Lung (tissue), 12 donors: ENCODE results near the gene YBX2. TPM values are rescaled to one million over a fixed set of nuclear protein-coding genes. Genes with fewer than 3 reads are reported as not detected.
A peak's percentile ranks its signal among the peaks of the same experiment; 100 is the strongest.

ENCODE experiments used
- ATAC-seq: fragments of 200-7000 bp; cut with Tn5 transposase; one replicate; pipeline ENCODE4 v1.9.1; 2020; ENCODE audit warnings: moderate number of reproducible peaks; ENCODE audit not compliant: insufficient read depth, low FRiP score
- DNase-seq, 3 donors: peaks; one replicate each; pipeline ENCODE4 v3.0.0-alpha.2; 2013 to 2017
- H3K27ac ChIP-seq, 2 donors: one replicate each; pipeline ENCODE4 v1.5.1; 2013; ENCODE audit warnings: mild to moderate bottlenecking in 2 of 2, moderate library complexity in 2 of 2, control low read depth in 1 of 2, inconsistent platforms in 1 of 2, low read depth in 1 of 2, low read length in 1 of 2
- H3K27me3 ChIP-seq, 3 donors: one replicate each; pipeline ENCODE4 v1.5.1; 2013; ENCODE audit warnings: low read length in 2 of 3; ENCODE audit not compliant: control insufficient read depth in 3 of 3, insufficient read depth in 3 of 3
- H3K36me3 ChIP-seq, 4 donors: one replicate each; pipeline ENCODE4 v1.5.1; 2013; ENCODE audit warnings: low read length in 4 of 4, mild to moderate bottlenecking in 1 of 4, moderate library complexity in 1 of 4; ENCODE audit not compliant: control insufficient read depth in 4 of 4, insufficient read depth in 4 of 4
- H3K4me1 ChIP-seq, 5 donors: one replicate each; pipeline ENCODE4 v1.5.1; 2013; ENCODE audit warnings: low read length in 5 of 5, mild to moderate bottlenecking in 2 of 5, moderate library complexity in 1 of 5; ENCODE audit not compliant: control insufficient read depth in 5 of 5, insufficient read depth in 5 of 5
- H3K4me3 ChIP-seq: one replicate; pipeline ENCODE4 v1.5.1; 2013; ENCODE audit warnings: mild to moderate bottlenecking, control low read depth, moderate library complexity
- H3K9ac ChIP-seq, 2 donors: one replicate each; pipeline ENCODE4 v1.5.1; 2013; ENCODE audit warnings: low read length in 2 of 2, control low read depth in 1 of 2; ENCODE audit not compliant: insufficient read depth in 1 of 2
- H3K9me3 ChIP-seq, 4 donors: one replicate each; pipeline ENCODE4 v1.5.1; 2013; ENCODE audit warnings: low read length in 3 of 4, mild to moderate bottlenecking in 1 of 4, moderate library complexity in 1 of 4; ENCODE audit not compliant: control insufficient read depth in 4 of 4, insufficient read depth in 3 of 4
- WGBS, 2 donors: extraction: QIAGEN DNeasy Blood & Tissue Kit; methylation state at CpG; one replicate each; pipeline ENCODE4 v1.1.7; 2013; 5-methylcytosine and 5-hydroxymethylcytosine counted together
- polyA plus RNA-seq, 2 donors: library from polyadenylated mRNA; stranded (reverse); fragments of 200-250 nt; gene quantifications; one replicate each; pipeline ENCODE4 v1.2.1, GENCODE V29; 2013
- total RNA-seq, 2 donors: library from RNA; depleted of rRNA in 1 of 2; stranded (reverse); fragments of >200 nt in 1 of 2; gene quantifications; one replicate each; pipeline ENCODE4 v1.2.1, GENCODE V29; 2014 to 2021
- TF ChIP-seq, protein P1 (sequence below): IDR thresholded peaks from 2 replicates; pipeline ENCODE4 v1.5.1; 2012; ENCODE audit warnings: mild to moderate bottlenecking; ENCODE audit errors: control extremely low read depth, extremely low read depth
- donor health status: control.
- donor health status: control.
- donor health status: Bipolar disorder and iron deficiency.
- donor health status: healthy.
- donor health status: DM: yes; HTN: yes; CAD: no.

The YBX2 gene
- total and polyA plus RNA-seq, 4 donors = 0.03 to 0.57 (median 0.40) TPM

DNA sequence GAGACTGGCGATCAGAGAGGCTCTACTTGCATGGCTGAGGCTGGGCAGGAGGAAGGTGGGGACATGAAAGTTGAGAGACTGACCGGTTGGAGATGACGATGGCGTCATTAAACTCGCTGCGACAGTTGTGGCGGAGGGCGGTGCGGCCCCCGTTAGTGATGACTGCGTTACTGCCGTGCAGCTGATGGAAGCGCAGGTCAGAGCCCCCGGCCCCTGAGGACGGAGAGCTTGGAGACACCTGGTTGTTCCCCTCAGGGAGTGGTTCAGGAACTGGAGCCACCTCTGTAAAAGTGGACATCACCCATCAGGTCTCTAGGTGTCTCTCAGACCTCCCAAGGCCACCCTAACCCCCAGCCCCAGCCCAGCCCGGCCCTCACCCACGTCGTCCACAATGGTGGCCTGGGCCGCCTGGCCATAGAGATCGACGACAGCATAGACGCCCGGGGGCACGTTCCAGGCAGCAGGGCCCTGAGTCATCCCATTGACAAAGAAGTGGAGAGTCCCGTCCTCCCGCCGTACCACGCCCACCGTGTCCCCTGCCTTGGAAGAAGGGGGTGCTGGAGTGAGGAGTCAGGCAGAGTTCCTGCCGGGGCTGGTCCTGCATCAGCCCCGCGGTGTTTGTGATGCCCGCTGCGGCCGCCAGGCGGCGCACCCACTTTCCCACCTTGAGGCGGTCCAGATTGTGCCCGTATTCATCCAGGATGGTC lies 29.4 kb upstream of the YBX2 start:
- no peak for ATAC-seq
- 68 to 73% methylated on average over 39 of the region's 39 CpGs for WGBS, 2 donors

DNA sequence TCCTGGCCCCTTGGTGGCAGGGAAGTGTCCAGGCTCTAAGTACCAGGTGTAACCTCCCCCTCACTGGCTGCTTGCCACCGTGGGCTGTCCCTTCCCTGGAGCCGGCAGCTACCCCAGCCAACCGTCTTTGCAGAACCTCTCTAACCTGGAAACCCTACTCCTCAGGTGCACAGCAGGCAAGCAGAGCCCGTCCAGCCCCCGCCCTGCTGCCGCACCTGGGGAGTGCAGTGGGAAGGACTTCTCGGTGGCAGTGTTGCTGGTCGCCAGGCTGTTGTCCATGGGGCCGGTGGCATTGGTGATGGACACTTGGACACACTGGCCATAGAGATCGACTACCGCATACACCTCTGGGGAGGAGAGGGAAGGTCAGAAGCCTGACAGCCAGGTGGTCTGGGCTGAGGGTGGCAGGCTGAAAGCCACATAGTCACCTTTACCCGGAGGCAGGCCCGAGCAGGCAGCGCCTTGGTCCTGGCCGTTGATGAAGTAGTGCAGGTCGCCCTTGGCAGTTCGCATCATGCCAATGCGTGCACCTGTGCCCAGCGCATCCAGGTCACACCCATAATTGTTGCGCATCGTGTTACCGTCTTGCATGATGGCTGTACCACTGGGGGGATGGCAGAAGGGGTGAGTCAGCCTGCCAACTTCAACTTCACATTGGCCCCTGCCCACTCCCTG lies 28.2 kb upstream of the YBX2 start:
- Histone ChIP-seq H3K4me1 (peaks cover 0 to 2% (median 0%) of the 10 kb centered on the region in 5 donors), H3K36me3 (peaks cover 12 to 68% (median 31%) of the 10 kb centered on the region in 4 donors), H3K27ac (no peak overlapping the region), H3K9me3 (no peaks in the 10 kb centered on the region), H3K4me3 (no peak overlapping the region), H3K27me3 (no peaks in the 10 kb centered on the region), H3K9ac (no peak overlapping the region)
- DNase-seq = no peak
- WGBS, 2 donors = 94 to 96% methylated on average over 22 of the region's 22 CpGs
- TF ChIP-seq, protein P1, sequence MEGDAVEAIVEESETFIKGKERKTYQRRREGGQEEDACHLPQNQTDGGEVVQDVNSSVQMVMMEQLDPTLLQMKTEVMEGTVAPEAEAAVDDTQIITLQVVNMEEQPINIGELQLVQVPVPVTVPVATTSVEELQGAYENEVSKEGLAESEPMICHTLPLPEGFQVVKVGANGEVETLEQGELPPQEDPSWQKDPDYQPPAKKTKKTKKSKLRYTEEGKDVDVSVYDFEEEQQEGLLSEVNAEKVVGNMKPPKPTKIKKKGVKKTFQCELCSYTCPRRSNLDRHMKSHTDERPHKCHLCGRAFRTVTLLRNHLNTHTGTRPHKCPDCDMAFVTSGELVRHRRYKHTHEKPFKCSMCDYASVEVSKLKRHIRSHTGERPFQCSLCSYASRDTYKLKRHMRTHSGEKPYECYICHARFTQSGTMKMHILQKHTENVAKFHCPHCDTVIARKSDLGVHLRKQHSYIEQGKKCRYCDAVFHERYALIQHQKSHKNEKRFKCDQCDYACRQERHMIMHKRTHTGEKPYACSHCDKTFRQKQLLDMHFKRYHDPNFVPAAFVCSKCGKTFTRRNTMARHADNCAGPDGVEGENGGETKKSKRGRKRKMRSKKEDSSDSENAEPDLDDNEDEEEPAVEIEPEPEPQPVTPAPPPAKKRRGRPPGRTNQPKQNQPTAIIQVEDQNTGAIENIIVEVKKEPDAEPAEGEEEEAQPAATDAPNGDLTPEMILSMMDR = no peak
- ATAC-seq = no peak

More for the DNA sequence above, 29.4 kb upstream of the YBX2 start:
- H3K9me3 ChIP-seq = no peaks in the 10 kb centered on the region
- no peaks in the 10 kb centered on the region for H3K27me3 ChIP-seq
- TF ChIP-seq, protein P1 = peak; percentile 30
- H3K9ac ChIP-seq = no peak overlapping the region
- H3K4me1 ChIP-seq = peaks cover 0 to 13% (median 2%) of the 10 kb centered on the region in 5 donors
- H3K4me3 ChIP-seq = no peak overlapping the region
- H3K27ac ChIP-seq = no peak overlapping the region
- peak in 2 of 3 donors; percentile 32 to 59 for DNase-seq
- H3K36me3 ChIP-seq = peaks cover 12 to 56% (median 29%) of the 10 kb centered on the region in 4 donors

DNA sequence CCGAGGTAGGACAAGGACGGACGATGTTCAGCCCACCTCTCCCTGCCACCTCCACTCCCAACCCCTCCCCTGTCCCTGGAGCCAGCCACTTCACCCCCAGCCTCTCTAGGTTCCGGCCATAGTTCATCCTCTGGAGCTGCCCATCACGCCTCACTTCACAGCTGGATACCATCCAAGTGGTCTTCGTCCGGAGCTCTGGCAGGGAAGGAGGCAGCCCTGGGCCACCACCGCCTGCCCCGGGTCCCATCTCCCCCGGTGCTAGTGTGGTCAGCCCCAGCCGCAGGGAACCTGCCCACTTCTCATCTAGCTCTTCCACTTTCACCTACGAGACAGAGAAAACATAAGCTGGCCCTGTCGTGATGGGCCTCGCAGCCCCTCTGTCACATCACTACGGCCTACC lies 27.0 kb upstream of the YBX2 start:
- peaks cover 12 to 73% (median 35%) of the 10 kb centered on the region in 4 donors for H3K36me3 ChIP-seq
- DNase-seq (no peak), ATAC-seq (no peak)
- WGBS, 2 donors = 93 to 98% methylated on average over 15 of the region's 15 CpGs
- H3K27ac ChIP-seq = no peak overlapping the region
- H3K9me3 ChIP-seq = no peaks in the 10 kb centered on the region
- no peak overlapping the region for H3K9ac ChIP-seq
- H3K27me3 ChIP-seq = no peaks in the 10 kb centered on the region
- no peak overlapping the region for H3K4me3 ChIP-seq
- TF ChIP-seq, protein P1 = no peak
- no peaks in the 10 kb centered on the region for H3K4me1 ChIP-seq
